Measurements from ENCODE around the gene TTC1.
A peak's percentile ranks its signal among the peaks of the same experiment; 100 is the strongest.

TTC1 gene, protein sequence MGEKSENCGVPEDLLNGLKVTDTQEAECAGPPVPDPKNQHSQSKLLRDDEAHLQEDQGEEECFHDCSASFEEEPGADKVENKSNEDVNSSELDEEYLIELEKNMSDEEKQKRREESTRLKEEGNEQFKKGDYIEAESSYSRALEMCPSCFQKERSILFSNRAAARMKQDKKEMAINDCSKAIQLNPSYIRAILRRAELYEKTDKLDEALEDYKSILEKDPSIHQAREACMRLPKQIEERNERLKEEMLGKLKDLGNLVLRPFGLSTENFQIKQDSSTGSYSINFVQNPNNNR

DNA sequence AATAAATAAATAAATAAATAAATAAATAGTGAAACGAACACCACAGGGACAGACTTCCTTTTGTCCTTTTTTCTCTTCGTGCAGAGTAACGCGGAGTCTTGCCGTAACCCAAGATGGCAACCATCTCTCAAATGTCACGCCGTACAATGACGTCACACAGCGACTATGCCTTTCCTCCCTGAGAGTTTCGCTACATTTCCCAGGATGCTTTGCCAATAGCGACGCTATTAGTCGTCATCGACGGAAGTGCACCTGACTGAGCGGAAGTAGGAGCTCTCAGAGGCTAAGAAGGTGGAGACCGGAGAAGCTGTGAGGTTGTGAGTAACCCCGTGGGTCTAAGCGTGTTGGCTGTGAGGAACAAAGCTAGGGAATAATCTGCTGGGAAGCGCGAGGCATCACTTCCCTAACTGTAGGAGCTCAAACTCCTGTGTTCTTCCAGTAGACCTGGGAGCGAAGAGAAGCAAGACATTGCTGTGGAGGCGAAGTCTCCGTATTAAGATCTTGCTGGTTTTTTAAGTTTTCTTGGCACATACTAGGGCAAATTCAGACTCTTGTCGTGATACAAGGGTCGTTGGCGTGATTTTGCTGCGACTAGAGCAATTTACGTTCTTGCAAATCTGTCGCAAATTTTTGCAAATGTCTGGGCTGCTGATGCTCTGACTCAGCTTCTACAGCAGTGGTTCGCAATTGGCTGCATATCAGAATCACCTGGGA lies at the start of gene TTC1:
TSS of gene TTC1 (plus strand) at position 263 of the 714 bp plus-strand sequence. CDS start 1,390 bp downstream, outside the sequence.
- TF ChIP-seq NFIC (IDR thresholded peaks at IDR 0.05), result no peak
- TF ChIP-seq YY1 (IDR thresholded peaks at IDR 0.05; ENCODE audit: low read depth), result peak; percentile 98
- TF ChIP-seq TAF1 (IDR thresholded peaks at IDR 0.05; ENCODE audit: low read depth), result peak; percentile 68
- TF ChIP-seq ZBTB7A (IDR thresholded peaks at IDR 0.05; ENCODE audit: low read depth), result no peak
- peak; percentile 38; the same call in 1 of the 2 replicates for TF ChIP-seq TCF12 (IDR thresholded peaks at IDR 0.05; ENCODE audit: low read depth)
- peak; percentile 98 for TF ChIP-seq CREB1 (IDR thresholded peaks at IDR 0.05; ENCODE audit: low read depth)
- TF ChIP-seq, protein P1, sequence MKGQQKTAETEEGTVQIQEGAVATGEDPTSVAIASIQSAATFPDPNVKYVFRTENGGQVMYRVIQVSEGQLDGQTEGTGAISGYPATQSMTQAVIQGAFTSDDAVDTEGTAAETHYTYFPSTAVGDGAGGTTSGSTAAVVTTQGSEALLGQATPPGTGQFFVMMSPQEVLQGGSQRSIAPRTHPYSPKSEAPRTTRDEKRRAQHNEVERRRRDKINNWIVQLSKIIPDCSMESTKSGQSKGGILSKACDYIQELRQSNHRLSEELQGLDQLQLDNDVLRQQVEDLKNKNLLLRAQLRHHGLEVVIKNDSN (IDR thresholded peaks at IDR 0.05), result peak; percentile 79

DNA sequence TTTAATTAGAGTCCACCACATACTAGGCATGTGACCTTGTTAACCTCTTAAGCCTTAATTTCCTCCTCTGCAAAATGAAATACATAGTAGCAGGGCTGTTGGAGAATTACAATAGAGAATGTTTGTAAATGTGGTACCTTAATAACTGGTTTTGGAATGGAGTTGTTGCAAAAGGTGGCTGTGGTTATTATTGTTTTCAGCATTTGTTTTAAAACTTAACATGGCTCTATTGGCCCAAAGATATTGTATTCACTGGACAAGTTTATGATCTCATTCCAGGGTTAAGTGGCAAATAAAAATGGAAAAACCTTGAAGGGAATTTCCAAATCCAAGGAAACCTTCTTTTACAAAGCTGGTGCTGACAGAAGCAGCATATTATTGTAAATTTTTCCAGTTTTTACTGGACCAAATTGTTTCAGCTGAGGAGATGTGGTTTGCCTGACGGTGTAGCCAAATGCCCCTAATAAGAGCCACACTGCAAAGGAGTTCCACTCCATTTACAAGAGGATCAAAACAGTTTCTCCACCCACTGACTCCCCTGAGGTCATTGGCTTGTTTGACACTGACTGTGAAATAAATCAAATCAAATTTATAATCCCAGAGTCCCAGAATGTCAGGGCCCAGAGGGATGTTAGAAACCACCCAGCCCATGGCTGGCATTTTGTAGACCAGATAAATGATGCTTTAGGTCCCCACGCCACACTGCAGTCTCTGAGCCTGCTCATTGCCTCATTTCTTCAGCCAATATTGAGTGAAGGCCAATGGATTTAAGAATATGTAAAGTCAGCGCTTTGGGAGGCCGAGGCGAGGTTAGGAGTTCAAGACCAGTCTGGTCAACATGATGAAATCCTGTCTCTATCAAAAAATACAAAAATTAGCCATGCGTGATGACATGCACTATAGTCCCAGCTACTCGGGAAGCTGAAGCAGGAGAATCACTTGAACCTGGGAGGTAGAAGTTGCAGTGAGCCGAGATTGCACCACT lies 47.5 kb upstream of the TTC1 start:
- no peak for TF ChIP-seq FOXM1 (IDR thresholded peaks at IDR 0.05; ENCODE audit: borderline replicate concordance, low read depth)
- TF ChIP-seq, protein P1 (IDR thresholded peaks at IDR 0.05), result no peak
- TF ChIP-seq, protein P2, sequence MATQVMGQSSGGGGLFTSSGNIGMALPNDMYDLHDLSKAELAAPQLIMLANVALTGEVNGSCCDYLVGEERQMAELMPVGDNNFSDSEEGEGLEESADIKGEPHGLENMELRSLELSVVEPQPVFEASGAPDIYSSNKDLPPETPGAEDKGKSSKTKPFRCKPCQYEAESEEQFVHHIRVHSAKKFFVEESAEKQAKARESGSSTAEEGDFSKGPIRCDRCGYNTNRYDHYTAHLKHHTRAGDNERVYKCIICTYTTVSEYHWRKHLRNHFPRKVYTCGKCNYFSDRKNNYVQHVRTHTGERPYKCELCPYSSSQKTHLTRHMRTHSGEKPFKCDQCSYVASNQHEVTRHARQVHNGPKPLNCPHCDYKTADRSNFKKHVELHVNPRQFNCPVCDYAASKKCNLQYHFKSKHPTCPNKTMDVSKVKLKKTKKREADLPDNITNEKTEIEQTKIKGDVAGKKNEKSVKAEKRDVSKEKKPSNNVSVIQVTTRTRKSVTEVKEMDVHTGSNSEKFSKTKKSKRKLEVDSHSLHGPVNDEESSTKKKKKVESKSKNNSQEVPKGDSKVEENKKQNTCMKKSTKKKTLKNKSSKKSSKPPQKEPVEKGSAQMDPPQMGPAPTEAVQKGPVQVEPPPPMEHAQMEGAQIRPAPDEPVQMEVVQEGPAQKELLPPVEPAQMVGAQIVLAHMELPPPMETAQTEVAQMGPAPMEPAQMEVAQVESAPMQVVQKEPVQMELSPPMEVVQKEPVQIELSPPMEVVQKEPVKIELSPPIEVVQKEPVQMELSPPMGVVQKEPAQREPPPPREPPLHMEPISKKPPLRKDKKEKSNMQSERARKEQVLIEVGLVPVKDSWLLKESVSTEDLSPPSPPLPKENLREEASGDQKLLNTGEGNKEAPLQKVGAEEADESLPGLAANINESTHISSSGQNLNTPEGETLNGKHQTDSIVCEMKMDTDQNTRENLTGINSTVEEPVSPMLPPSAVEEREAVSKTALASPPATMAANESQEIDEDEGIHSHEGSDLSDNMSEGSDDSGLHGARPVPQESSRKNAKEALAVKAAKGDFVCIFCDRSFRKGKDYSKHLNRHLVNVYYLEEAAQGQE (IDR thresholded peaks at IDR 0.05; ENCODE audit: low read depth), result no peak
- no peak for TF ChIP-seq NFIC (IDR thresholded peaks at IDR 0.05)
- no peak for TF ChIP-seq TAF1 (IDR thresholded peaks at IDR 0.05; ENCODE audit: low read depth)
- TF ChIP-seq EP300 (IDR thresholded peaks at IDR 0.05; ENCODE audit: borderline replicate concordance), result no peak
- TF ChIP-seq, protein P3, sequence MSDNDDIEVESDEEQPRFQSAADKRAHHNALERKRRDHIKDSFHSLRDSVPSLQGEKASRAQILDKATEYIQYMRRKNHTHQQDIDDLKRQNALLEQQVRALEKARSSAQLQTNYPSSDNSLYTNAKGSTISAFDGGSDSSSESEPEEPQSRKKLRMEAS (IDR thresholded peaks at IDR 0.05), result no peak
- no peak for TF ChIP-seq TEAD4 (IDR thresholded peaks at IDR 0.05)
- TF ChIP-seq YY1 (IDR thresholded peaks at IDR 0.05; ENCODE audit: low read depth), result no peak
- no peak for TF ChIP-seq EGR1 (IDR thresholded peaks at IDR 0.05)
- TF ChIP-seq CREB1 (IDR thresholded peaks at IDR 0.05; ENCODE audit: low read depth), result no peak
- no peak for TF ChIP-seq TCF12 (IDR thresholded peaks at IDR 0.05; ENCODE audit: low read depth)
- no peak for TF ChIP-seq RAD21 (IDR thresholded peaks at IDR 0.05; ENCODE audit: low read depth)
- no peak for TF ChIP-seq CEBPB (IDR thresholded peaks at IDR 0.05)
- TF ChIP-seq ZBTB7A (IDR thresholded peaks at IDR 0.05; ENCODE audit: low read depth), result no peak

DNA sequence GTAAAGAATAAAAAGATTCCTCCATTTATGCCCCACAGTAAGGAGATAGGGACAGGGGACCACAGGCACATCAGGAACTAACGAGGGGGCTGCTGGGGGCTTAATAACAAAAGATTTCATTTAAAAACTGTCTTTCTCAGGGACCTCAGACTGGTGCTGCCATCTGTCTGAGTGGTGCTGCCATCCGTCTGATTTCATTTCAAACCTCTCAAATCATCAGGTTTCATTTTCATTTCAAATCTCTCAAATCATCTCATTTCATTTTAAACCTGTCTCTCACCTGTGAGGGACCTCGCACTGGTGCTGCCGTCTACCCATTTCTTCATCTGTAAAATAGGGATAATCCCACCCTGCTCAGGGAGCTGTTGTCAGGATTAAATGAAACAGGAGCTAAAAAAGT lies 46.7 kb upstream of the TTC1 start:
- TF ChIP-seq FOXM1 (IDR thresholded peaks at IDR 0.05; ENCODE audit: borderline replicate concordance, low read depth) (no peak), CEBPB (IDR thresholded peaks at IDR 0.05) (no peak), TAF1 (IDR thresholded peaks at IDR 0.05; ENCODE audit: low read depth) (no peak), CREB1 (IDR thresholded peaks at IDR 0.05; ENCODE audit: low read depth) (no peak), TEAD4 (IDR thresholded peaks at IDR 0.05) (no peak), TCF12 (IDR thresholded peaks at IDR 0.05; ENCODE audit: low read depth) (no peak), EGR1 (IDR thresholded peaks at IDR 0.05) (no peak), EP300 (IDR thresholded peaks at IDR 0.05; ENCODE audit: borderline replicate concordance) (no peak)
- TF ChIP-seq, protein P3 (IDR thresholded peaks at IDR 0.05), result no peak
- TF ChIP-seq, protein P1 (IDR thresholded peaks at IDR 0.05), result no peak
- TF ChIP-seq, protein P2 (IDR thresholded peaks at IDR 0.05; ENCODE audit: low read depth), result no peak

DNA sequence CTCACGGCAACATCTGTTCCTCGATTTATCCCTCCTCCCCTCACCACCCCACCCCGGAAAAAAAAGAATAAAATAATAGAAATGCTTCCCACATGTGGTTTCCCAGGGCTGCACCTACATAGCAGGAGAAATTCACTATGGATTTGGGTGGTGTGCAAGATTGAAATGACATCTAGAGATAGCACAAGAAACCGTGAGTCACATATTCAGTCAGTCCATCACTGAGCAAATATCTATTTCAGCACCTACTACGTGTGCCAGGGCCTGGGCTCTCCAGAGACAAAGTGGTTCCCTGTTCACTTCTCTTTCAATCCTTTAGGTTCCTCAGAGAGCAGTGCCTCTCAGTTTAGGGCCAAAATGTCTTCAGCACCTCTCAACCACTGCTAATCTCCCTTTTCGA lies 45.0 kb upstream of the TTC1 start:
- TF ChIP-seq NFIC (IDR thresholded peaks at IDR 0.05) (no peak), TCF12 (IDR thresholded peaks at IDR 0.05; ENCODE audit: low read depth) (no peak), EP300 (IDR thresholded peaks at IDR 0.05; ENCODE audit: borderline replicate concordance) (no peak), ZBTB7A (IDR thresholded peaks at IDR 0.05; ENCODE audit: low read depth) (no peak), EGR1 (IDR thresholded peaks at IDR 0.05) (no peak), RAD21 (IDR thresholded peaks at IDR 0.05; ENCODE audit: low read depth) (no peak)
